Measurements from ENCODE around the gene ATXN7L2.

DNA sequence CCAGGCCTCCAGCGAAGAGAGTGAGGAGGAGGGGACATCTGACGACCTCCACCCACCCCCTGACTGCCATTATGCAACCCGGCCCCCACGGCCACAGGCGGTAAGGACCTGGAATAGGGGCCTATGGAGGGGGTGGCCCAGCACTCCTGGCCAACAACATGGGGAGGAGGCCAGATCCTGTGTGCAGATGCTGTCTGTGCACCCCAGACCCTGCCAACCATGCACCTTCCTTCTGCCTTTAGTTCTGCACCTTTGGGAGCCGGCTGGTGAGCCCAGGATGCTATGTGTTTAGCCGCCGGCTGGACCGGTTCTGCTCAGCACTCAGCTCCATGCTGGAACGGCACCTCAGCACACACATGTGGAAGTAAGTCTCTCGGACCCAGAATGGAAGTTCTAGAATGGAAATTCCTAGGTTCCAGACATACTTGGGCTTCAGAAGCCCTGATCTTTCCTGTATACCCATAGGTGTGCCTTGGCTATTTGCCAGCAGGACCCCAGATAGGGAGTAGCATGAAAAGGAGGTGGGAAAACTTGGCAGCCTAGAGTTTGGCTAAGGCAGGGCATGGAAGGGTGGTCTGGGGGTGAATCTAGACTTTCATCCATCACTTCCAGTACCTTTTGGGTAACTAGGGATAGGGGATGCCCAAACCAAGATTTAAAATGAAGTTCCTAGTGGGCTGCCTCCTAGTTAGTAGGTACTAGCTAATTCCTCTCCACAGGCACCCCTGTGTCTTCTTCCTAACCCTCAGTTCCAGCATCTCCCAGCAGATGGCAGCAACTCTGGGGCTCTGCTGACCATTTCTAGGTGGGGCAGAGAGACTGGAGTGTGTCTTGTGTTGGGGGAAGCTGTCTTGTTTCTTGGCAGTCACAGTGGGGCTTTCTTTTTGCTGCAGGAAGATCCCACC, 6.6 kb downstream of the ATXN7L2 start:
- TF ChIP-seq, protein P1, sequence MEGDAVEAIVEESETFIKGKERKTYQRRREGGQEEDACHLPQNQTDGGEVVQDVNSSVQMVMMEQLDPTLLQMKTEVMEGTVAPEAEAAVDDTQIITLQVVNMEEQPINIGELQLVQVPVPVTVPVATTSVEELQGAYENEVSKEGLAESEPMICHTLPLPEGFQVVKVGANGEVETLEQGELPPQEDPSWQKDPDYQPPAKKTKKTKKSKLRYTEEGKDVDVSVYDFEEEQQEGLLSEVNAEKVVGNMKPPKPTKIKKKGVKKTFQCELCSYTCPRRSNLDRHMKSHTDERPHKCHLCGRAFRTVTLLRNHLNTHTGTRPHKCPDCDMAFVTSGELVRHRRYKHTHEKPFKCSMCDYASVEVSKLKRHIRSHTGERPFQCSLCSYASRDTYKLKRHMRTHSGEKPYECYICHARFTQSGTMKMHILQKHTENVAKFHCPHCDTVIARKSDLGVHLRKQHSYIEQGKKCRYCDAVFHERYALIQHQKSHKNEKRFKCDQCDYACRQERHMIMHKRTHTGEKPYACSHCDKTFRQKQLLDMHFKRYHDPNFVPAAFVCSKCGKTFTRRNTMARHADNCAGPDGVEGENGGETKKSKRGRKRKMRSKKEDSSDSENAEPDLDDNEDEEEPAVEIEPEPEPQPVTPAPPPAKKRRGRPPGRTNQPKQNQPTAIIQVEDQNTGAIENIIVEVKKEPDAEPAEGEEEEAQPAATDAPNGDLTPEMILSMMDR (IDR thresholded peaks at IDR 0.05) = peak; percentile 30 to 74 (median 58)
- TF ChIP-seq POLR2AphosphoS5 (IDR thresholded peaks at IDR 0.05; ENCODE audit: insufficient read depth in 1 of 2, low read depth in 1 of 2) = no peak
